Hepatocyte (in vitro differentiated cells): ENCODE measurements around the gene SLC4A5.

Experiments
- EZH2 ChIP-seq: fragments of 200-600 bp; sonication (generic); IDR thresholded peaks from 2 replicates; pipeline ENCODE4 v1.6.1; 2016; ENCODE audit warnings: antibody characterized with exemption, mild to moderate bottlenecking, borderline replicate concordance
- EZH2phosphoT487 ChIP-seq: fragments of 200-600 bp; sonication (generic); IDR thresholded peaks from one replicate; pipeline ENCODE4 v1.6.1; 2018; ENCODE audit warnings: antibody characterized with exemption, mild to moderate bottlenecking, low read depth, moderate library complexity; ENCODE audit not compliant: unreplicated experiment, severe bottlenecking
- TF ChIP-seq, protein P1 (sequence below): fragments of 200-600 bp; sonication (generic); IDR thresholded peaks from 2 replicates; pipeline ENCODE4 v1.5.1; 2016; ENCODE audit warnings: antibody characterized with exemption, mild to moderate bottlenecking; ENCODE audit not compliant: poor library complexity

- TF ChIP-seq, protein P1, sequence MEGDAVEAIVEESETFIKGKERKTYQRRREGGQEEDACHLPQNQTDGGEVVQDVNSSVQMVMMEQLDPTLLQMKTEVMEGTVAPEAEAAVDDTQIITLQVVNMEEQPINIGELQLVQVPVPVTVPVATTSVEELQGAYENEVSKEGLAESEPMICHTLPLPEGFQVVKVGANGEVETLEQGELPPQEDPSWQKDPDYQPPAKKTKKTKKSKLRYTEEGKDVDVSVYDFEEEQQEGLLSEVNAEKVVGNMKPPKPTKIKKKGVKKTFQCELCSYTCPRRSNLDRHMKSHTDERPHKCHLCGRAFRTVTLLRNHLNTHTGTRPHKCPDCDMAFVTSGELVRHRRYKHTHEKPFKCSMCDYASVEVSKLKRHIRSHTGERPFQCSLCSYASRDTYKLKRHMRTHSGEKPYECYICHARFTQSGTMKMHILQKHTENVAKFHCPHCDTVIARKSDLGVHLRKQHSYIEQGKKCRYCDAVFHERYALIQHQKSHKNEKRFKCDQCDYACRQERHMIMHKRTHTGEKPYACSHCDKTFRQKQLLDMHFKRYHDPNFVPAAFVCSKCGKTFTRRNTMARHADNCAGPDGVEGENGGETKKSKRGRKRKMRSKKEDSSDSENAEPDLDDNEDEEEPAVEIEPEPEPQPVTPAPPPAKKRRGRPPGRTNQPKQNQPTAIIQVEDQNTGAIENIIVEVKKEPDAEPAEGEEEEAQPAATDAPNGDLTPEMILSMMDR: no peak
- no peak for TF ChIP-seq EZH2
- TF ChIP-seq EZH2phosphoT487: no peak
These were observed 26.8 kb upstream of the SLC4A5 start for GRCh38 chr2:74369976-74370375.
